CD4-positive, alpha-beta T cell (primary cell): ENCODE measurements around the gene EPHB4. TPM values are rescaled to one million over a fixed set of nuclear protein-coding genes. Genes with fewer than 3 reads are reported as not detected.

Experiments
- ATAC-seq: fragments of 200-7000 bp; cut with Tn5 transposase; one replicate; pipeline ENCODE4 v1.10.0; 2022; ENCODE audit warnings: mild to moderate bottlenecking; ENCODE audit not compliant: poor library complexity
- CTCF ChIA-PET: fragments of 350-600 bp; sonication (Branson Sonifier 250); formaldehyde crosslinking; loops from one replicate; lab custom pipeline; 2021; ENCODE audit warnings: antibody characterized with exemption, inconsistent platforms; lab: Charles Lee
- POLR2A ChIA-PET: fragments of 350-600 bp; sonication (Branson Sonifier 250); formaldehyde crosslinking; loops from one replicate; lab custom pipeline; 2021; ENCODE audit warnings: antibody characterized with exemption, inconsistent platforms; lab: Charles Lee
- DNase-seq, 14 experiments: peaks; one replicate each; pipeline ENCODE4 v3.0.0-alpha.2; 2013 to 2020; ENCODE audit warnings: mixed read lengths in 2 of 14
- H3K27ac ChIP-seq, 2 donors: one replicate each; pipeline versions ENCODE4 v1.5.1 to v1.7.0; 2013; ENCODE audit warnings: low read length in 2 of 2, low read depth in 1 of 2, mild to moderate bottlenecking in 1 of 2
- H3K27me3 ChIP-seq, 2 experiments: 1 replicate in 1 of 2; 2 replicates in 1 of 2; pipeline versions ENCODE4 v1.6.1 to v1.7.0; 2013; ENCODE audit warnings: low read length in 2 of 2, control low read depth in 1 of 2, mild to moderate bottlenecking in 1 of 2, moderate library complexity in 1 of 2; ENCODE audit not compliant: insufficient read depth in 2 of 2, control insufficient read depth in 1 of 2
- H3K36me3 ChIP-seq: one replicate; pipeline ENCODE4 v1.6.1; 2013; ENCODE audit warnings: low read length, control low read depth; ENCODE audit not compliant: insufficient read depth
- H3K4me1 ChIP-seq: one replicate; pipeline ENCODE4 v1.6.1; 2013; ENCODE audit warnings: low read length, control low read depth; ENCODE audit not compliant: insufficient read depth
- H3K4me3 ChIP-seq: one replicate; pipeline ENCODE4 v1.5.1; 2013; ENCODE audit warnings: mild to moderate bottlenecking, low read length, moderate library complexity
- H3K9me3 ChIP-seq, 2 experiments: 1 replicate in 1 of 2; 2 replicates in 1 of 2; pipeline versions ENCODE4 v1.6.1 to v1.7.0; 2013; ENCODE audit warnings: low read length in 2 of 2, mild to moderate bottlenecking in 2 of 2, control low read depth in 1 of 2, moderate library complexity in 1 of 2; ENCODE audit not compliant: control insufficient read depth in 1 of 2, insufficient read depth in 1 of 2
- H3K27ac Mint-ChIP-seq: one replicate; pipeline ENCODE4 v1.8.0; 2020; ENCODE audit warnings: mixed read lengths
- H3K27me3 Mint-ChIP-seq: one replicate; pipeline ENCODE4 v1.8.0; 2021; ENCODE audit warnings: mixed read lengths
- H3K36me3 Mint-ChIP-seq: one replicate; pipeline ENCODE4 v1.8.0; 2021; ENCODE audit warnings: low read depth, mixed read lengths
- H3K4me1 Mint-ChIP-seq: one replicate; pipeline ENCODE4 v1.8.0; 2021; ENCODE audit warnings: low read depth, mixed read lengths
- H3K4me3 Mint-ChIP-seq: one replicate; pipeline ENCODE4 v1.8.0; 2020; ENCODE audit warnings: mild to moderate bottlenecking, mixed read lengths
- H3K9me3 Mint-ChIP-seq: one replicate; pipeline ENCODE4 v1.8.0; 2020; ENCODE audit warnings: mixed read lengths
- intact Hi-C, 2 experiments: fragments of 100-400 bp; cut with DNase I in 1 of 2; cut with micrococcal nuclease in 1 of 2; formaldehyde crosslinking; loops; one replicate each; pipeline versions ENCODE4 v1.15.1 to v1.9.0; 2023 to 2025; cut with DNase I, micrococcal nuclease
- total RNA-seq, 174 experiments: library from RNA in 2 of 174; stranded (reverse) in 2 of 174; gene quantifications; one replicate each; pipeline ENCODE4 v1.2.3 and lab custom pipeline; 2021 to 2026
- TF ChIP-seq, protein P1 (sequence below): fragments of 200-600 bp; IDR thresholded peaks from one replicate; pipeline ENCODE4 v1.8.0; 2022; ENCODE audit warnings: antibody characterized with exemption, mild to moderate bottlenecking

The EPHB4 gene
- total RNA-seq, 2 experiments from 2014 or later: 8.4 to 8.9 TPM

DNA sequence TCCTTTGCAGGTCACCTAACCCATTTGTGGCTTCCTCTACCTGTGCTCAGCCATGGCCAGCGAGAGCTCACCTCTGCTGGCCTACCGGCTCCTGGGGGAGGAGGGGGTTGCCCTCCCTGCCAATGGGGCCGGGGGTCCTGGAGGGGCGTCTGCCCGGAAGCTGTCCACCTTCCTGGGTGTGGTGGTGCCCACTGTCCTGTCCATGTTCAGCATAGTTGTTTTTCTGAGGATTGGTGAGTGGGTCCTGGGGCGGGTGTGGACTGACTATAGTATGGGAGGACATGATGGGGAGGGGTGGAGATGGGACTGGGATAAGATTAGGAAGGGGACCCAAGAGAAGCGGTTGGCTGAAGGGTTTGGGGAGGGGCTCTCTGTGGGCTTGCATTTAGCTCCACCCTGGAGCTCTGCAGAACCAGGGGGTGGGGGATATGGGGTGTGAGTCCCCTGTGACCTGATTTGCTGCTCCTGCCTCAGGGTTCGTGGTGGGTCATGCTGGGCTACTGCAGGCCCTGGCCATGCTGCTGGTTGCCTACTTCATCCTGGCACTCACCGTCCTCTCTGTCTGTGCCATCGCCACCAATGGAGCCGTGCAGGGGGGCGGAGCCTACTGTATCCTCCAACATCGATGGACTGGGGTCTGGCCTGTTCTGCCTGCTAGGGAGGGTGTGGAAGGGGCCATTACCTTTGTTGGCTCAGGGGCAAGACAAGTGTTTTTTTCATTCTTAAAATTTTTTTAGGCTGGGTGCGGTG, 27.0 kb upstream of the EPHB4 start:
- H3K4me1 ChIP-seq: peaks cover 30% of the 10 kb centered on the region
- Mint-ChIP-seq H3K4me1 (peaks cover 23% of the 10 kb centered on the region), H3K9me3 (no peaks in the 10 kb centered on the region), H3K4me3 (peak overlapping the region; percentile 95), H3K36me3 (peaks cover 40% of the 10 kb centered on the region), H3K27ac (no peak overlapping the region), H3K27me3 (no peaks in the 10 kb centered on the region)
- H3K4me3 ChIP-seq: no peak overlapping the region
- peaks cover 20% of the 10 kb centered on the region for H3K36me3 ChIP-seq
- no peaks in the 10 kb centered on the region for H3K27me3 ChIP-seq
- intact Hi-C loops: loop anchor here in 1 of 2 experiments (10.0 kb wide), 1 partner anchor 380 kb away; the partner anchor contains the start of gene TSC22D4
- ATAC-seq (no peak), DNase-seq (peak in 1 of 14 experiments; percentile 26)
- ChIA-PET POLR2A (interaction anchor here (0.7 to 4.8 kb wide), 3 partner anchors 21 to 35 kb away, joined by 3 to 47 read pairs (median 17); partner anchors contain the start of genes SRRT and UFSP1), CTCF (interaction anchor here (1.7 kb wide), 1 partner anchor 163 kb away, joined by 3 read pairs; no protein-coding TSS in a partner anchor)
- TF ChIP-seq, protein P1, sequence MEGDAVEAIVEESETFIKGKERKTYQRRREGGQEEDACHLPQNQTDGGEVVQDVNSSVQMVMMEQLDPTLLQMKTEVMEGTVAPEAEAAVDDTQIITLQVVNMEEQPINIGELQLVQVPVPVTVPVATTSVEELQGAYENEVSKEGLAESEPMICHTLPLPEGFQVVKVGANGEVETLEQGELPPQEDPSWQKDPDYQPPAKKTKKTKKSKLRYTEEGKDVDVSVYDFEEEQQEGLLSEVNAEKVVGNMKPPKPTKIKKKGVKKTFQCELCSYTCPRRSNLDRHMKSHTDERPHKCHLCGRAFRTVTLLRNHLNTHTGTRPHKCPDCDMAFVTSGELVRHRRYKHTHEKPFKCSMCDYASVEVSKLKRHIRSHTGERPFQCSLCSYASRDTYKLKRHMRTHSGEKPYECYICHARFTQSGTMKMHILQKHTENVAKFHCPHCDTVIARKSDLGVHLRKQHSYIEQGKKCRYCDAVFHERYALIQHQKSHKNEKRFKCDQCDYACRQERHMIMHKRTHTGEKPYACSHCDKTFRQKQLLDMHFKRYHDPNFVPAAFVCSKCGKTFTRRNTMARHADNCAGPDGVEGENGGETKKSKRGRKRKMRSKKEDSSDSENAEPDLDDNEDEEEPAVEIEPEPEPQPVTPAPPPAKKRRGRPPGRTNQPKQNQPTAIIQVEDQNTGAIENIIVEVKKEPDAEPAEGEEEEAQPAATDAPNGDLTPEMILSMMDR: no peak
- H3K27ac ChIP-seq: no peak overlapping the region
- no peaks in the 10 kb centered on the region for H3K9me3 ChIP-seq

- Mint-ChIP-seq H3K27me3 (no peaks in the 10 kb centered on the region), H3K27ac (peak within 1 kb of the TSS; percentile 91), H3K9me3 (no peaks in the 10 kb centered on the region), H3K36me3 (peaks cover 29% of the 10 kb centered on the region), H3K4me1 (peaks cover 23% of the 10 kb centered on the region), H3K4me3 (peak within 1 kb of the TSS; percentile 95)
- Histone ChIP-seq H3K9me3 (no peaks in the 10 kb centered on the region), H3K27ac (peak within 1 kb of the TSS; percentile 36 to 62), H3K4me1 (peaks cover 30% of the 10 kb centered on the region), H3K36me3 (peaks cover 10% of the 10 kb centered on the region), H3K4me3 (peak within 1 kb of the TSS; percentile 72), H3K27me3 (no peaks in the 10 kb centered on the region)
- DNase-seq (peak; percentile 68 to 92 (median 82)), ATAC-seq (peak; percentile 91)
- intact Hi-C loops: loop anchor here (1.0 to 10.0 kb wide), 6 partner anchors 22 to 377 kb away; partner anchors contain the start of gene TSC22D4 (in 2 of the 2)
- ChIA-PET CTCF (interaction anchor here (0.7 to 3.2 kb wide), 14 partner anchors 15 to 293 kb away, joined by 3 to 25 read pairs (median 3); partner anchors contain the start of genes POP7, SRRT and UFSP1), POLR2A (interaction anchor here (0.7 to 4.8 kb wide), 20 partner anchors 14 to 1352 kb away, joined by 3 to 47 read pairs (median 4); partner anchors contain the start of genes FBXO24, LRCH4, MOSPD3 and POP7)
- TF ChIP-seq, protein P1: peak; percentile 96
These were observed 24.9 kb upstream of the EPHB4 start, which contains the start of gene SLC12A9 for GRCh38 chr7:100852048-100852872. TSS of gene SLC12A9 (plus strand) at chr7:100852713. CDS start at chr7:100854198, 1,485 bp downstream.

GRCh38 chr7:100847360-100847759, 20.0 kb upstream of the EPHB4 start:
- H3K27me3 ChIP-seq: no peaks in the 10 kb centered on the region
- H3K4me1 ChIP-seq: peaks cover 11% of the 10 kb centered on the region
- no peaks in the 10 kb centered on the region for H3K36me3 ChIP-seq
- intact Hi-C loops: no loop called here
- ChIA-PET CTCF (no interaction called here), POLR2A (no interaction called here)
- no peak overlapping the region for H3K27ac Mint-ChIP-seq
- DNase-seq: no peak
- H3K4me1 Mint-ChIP-seq: peaks cover 7% of the 10 kb centered on the region
- no peaks in the 10 kb centered on the region for H3K9me3 Mint-ChIP-seq
- H3K27ac ChIP-seq: no peak overlapping the region
- TF ChIP-seq, protein P1: no peak
- H3K9me3 ChIP-seq: no peaks in the 10 kb centered on the region
- peak overlapping the region; percentile 11 for H3K4me3 Mint-ChIP-seq
- no peaks in the 10 kb centered on the region for H3K27me3 Mint-ChIP-seq
- no peak for ATAC-seq
- H3K36me3 Mint-ChIP-seq: peaks cover 6% of the 10 kb centered on the region
- H3K4me3 ChIP-seq: no peak overlapping the region
